A549 (cell line): Measurements from ENCODE around the gene GRIK4. TPM values are rescaled to one million over a fixed set of nuclear protein-coding genes. Genes with fewer than 3 reads are reported as not detected.

Experiments used
- ATAC-seq, 2 experiments: fragments of 200-7000 bp in 1 of 2; fragments of >200 bp in 1 of 2; cut with Nextera tagmentation in 1 of 2; cut with Tn5 transposase in 1 of 2; 3 replicates each; pipeline versions ENCODE4 v1.8.0 to v1.9.1; 2018 to 2020; ENCODE audit warnings: mild to moderate bottlenecking in 1 of 2, moderate library complexity in 1 of 2
- CTCF ChIA-PET: fragments of 300-600 bp; sonication (Branson Sonifier 250); formaldehyde crosslinking; extraction: SDS; loops from one replicate; lab custom pipeline; 2021; ENCODE audit warnings: antibody characterized with exemption, inconsistent platforms; lab: Yijun Ruan, JAX
- POLR2A ChIA-PET: fragments of 350-600 bp; formaldehyde crosslinking; extraction: SDS; loops from one replicate; lab custom pipeline; 2021; ENCODE audit warnings: antibody characterized with exemption, inconsistent platforms; lab: Yijun Ruan, JAX
- DNase-seq, 2 experiments: peaks; one replicate each; pipeline versions ENCODE4 v3.0.0 to v3.0.0-alpha.2; 2011 to 2016; ENCODE audit warnings: low read depth in 1 of 2, low spot score in 1 of 2
- FAIRE-seq: peaks from 2 replicates; lab custom pipeline; 2011; peaks lifted over from hg19 to GRCh38; lab: Jason Lieb, UNC
- H3K27ac ChIP-seq, 2 experiments: fragments of >200 bp; sonication (Bioruptor Twin); formaldehyde crosslinking; 3 replicates each; pipeline ENCODE4 v1.5.1; 2016 to 2017
- H3K4me1 ChIP-seq: fragments of >200 bp; sonication (Bioruptor Twin); formaldehyde crosslinking; 3 replicates; pipeline ENCODE4 v1.6.1; 2016
- H3K4me2 ChIP-seq: fragments of >200 bp; sonication (Bioruptor Twin); formaldehyde crosslinking; 3 replicates; pipeline ENCODE4 v1.6.1; 2016
- H3K4me3 ChIP-seq: fragments of >200 bp; sonication (Bioruptor Twin); formaldehyde crosslinking; 3 replicates; pipeline ENCODE4 v1.5.1; 2016
- H3K9me3 ChIP-seq: fragments of >200 bp; sonication (Bioruptor Twin); formaldehyde crosslinking; 3 replicates; pipeline ENCODE4 v1.6.1; 2016
- BHLHE40 ChIP-seq: IDR thresholded peaks from 2 replicates; pipeline ENCODE4 v1.6.1; 2012; ENCODE audit warnings: low read depth, low read length, inconsistent platforms
- CBX2 ChIP-seq: fragments of 200-600 bp; sonication (generic); IDR thresholded peaks from 2 replicates; pipeline ENCODE4 v1.6.1; 2016; ENCODE audit warnings: low read depth, mild to moderate bottlenecking, borderline replicate concordance
- CEBPB ChIP-seq, 2 experiments: fragments of >200 bp in 1 of 2; sonication (Bioruptor Twin) in 1 of 2; formaldehyde crosslinking in 1 of 2; IDR thresholded peaks; 2 replicates each; pipeline ENCODE4 v1.6.1; 2012 to 2016
- CHD2 ChIP-seq: fragments of 150-350 bp; IDR thresholded peaks from 2 replicates; pipeline ENCODE4 v1.6.1; 2014; ENCODE audit warnings: low read length; ENCODE audit not compliant: partially characterized antibody
- EHF ChIP-seq: fragments of 250-450 bp; sonication (Bioruptor Pico); IDR thresholded peaks from 2 replicates; pipeline ENCODE4 v1.5.0; 2020; ENCODE audit warnings: mild to moderate bottlenecking
- FOSB ChIP-seq: fragments of 250-450 bp; sonication (Bioruptor Pico); IDR thresholded peaks from 2 replicates; pipeline ENCODE4 v1.5.0; 2020; ENCODE audit warnings: mild to moderate bottlenecking, moderate library complexity
- FOSL2 ChIP-seq, 2 experiments: fragments of 450-650 bp in 1 of 2; fragments of >200 bp in 1 of 2; sonication (Bioruptor Twin) in 1 of 2; formaldehyde crosslinking; IDR thresholded peaks; 2 replicates each; pipeline versions ENCODE4 v1.5.0 to v1.6.1; 2016 to 2020; ENCODE audit warnings: mild to moderate bottlenecking in 1 of 2, moderate library complexity in 1 of 2
- FOXS1 ChIP-seq: fragments of 250-450 bp; sonication (Bioruptor Pico); IDR thresholded peaks from 2 replicates; pipeline ENCODE4 v1.5.0; 2020; ENCODE audit warnings: mild to moderate bottlenecking, moderate library complexity
- HDAC2 ChIP-seq: fragments of 200-600 bp; sonication (generic); IDR thresholded peaks from 2 replicates; pipeline ENCODE4 v1.6.1; 2016
- HES2 ChIP-seq: fragments of >200 bp; sonication (Bioruptor Twin); formaldehyde crosslinking; IDR thresholded peaks from 2 replicates; pipeline ENCODE4 v1.6.1; 2016
- HEYL ChIP-seq: fragments of 250-450 bp; sonication (Bioruptor Pico); IDR thresholded peaks from 2 replicates; pipeline ENCODE4 v1.8.0; 2021; ENCODE audit warnings: mild to moderate bottlenecking, moderate library complexity
- JUNB ChIP-seq: fragments of >200 bp; sonication (Bioruptor Twin); formaldehyde crosslinking; IDR thresholded peaks from 2 replicates; pipeline ENCODE4 v1.6.1; 2016
- KDM1A ChIP-seq: fragments of 200-600 bp; sonication (generic); IDR thresholded peaks from 2 replicates; pipeline ENCODE4 v1.6.1; 2016; ENCODE audit warnings: low read depth, mild to moderate bottlenecking
- KDM5A ChIP-seq: fragments of 200-600 bp; sonication (generic); IDR thresholded peaks from 2 replicates; pipeline ENCODE4 v1.6.1; 2016; ENCODE audit warnings: antibody characterized with exemption, mild to moderate bottlenecking
- MAFK ChIP-seq: fragments of 450-650 bp; IDR thresholded peaks from 2 replicates; pipeline ENCODE4 v1.6.1; 2014; ENCODE audit not compliant: partially characterized antibody
- MAX ChIP-seq: IDR thresholded peaks from 2 replicates; pipeline ENCODE4 v1.6.1; 2012
- NFE2L2 ChIP-seq: fragments of 150-350 bp; conservative IDR thresholded peaks from 2 replicates; pipeline ENCODE4 v1.6.1; 2014; ENCODE audit warnings: low read length
- NPAS2 ChIP-seq: fragments of 250-450 bp; sonication (Bioruptor Pico); IDR thresholded peaks from 2 replicates; pipeline ENCODE4 v1.8.0; 2022; ENCODE audit warnings: mild to moderate bottlenecking, moderate library complexity, borderline replicate concordance
- PBX3 ChIP-seq: IDR thresholded peaks from 2 replicates; pipeline ENCODE4 v1.6.1; 2012
- TFCP2L1 ChIP-seq: fragments of 250-450 bp; sonication (Bioruptor Pico); IDR thresholded peaks from 2 replicates; pipeline ENCODE4 v1.5.0; 2021; ENCODE audit warnings: mild to moderate bottlenecking
- TP53 ChIP-seq: fragments of 250-450 bp; sonication (Bioruptor Pico); IDR thresholded peaks from 2 replicates; pipeline ENCODE4 v1.5.0; 2021; ENCODE audit warnings: mild to moderate bottlenecking, moderate library complexity
- ZC3H11A ChIP-seq: fragments of 450-650 bp; IDR thresholded peaks from 2 replicates; pipeline ENCODE4 v1.6.1; 2014; ENCODE audit warnings: antibody characterized with exemption, mild to moderate bottlenecking
- ZNF302 ChIP-seq: fragments of 250-450 bp; sonication (Bioruptor Pico); IDR thresholded peaks from 2 replicates; pipeline ENCODE4 v1.9.0; 2021; ENCODE audit warnings: inconsistent platforms, mild to moderate bottlenecking, moderate library complexity
- ZSCAN20 ChIP-seq: fragments of 250-450 bp; sonication (Bioruptor Pico); IDR thresholded peaks from 2 replicates; pipeline ENCODE4 v1.8.0; 2022; ENCODE audit warnings: mild to moderate bottlenecking, moderate library complexity
- WGBS: methylation state at CpG from one replicate; pipeline ENCODE4 v1.1.6; 2017; ENCODE audit errors: missing lambda C conversion rate; 5-methylcytosine and 5-hydroxymethylcytosine counted together
- polyA plus RNA-seq, 4 experiments: library from polyadenylated mRNA; depleted of rRNA in 3 of 4; stranded (reverse); fragments of >200 nt; fragmentation: RNase III in 1 of 4; extraction: RNeasy Plus Mini Kit Qiagen cat#74134 plus additional on column Dnase treatment in 1 of 4; gene quantifications; 2 replicates in 3 of 4; 3 replicates in 1 of 4; pipeline ENCODE4 v1.2.3, GENCODE V29; 2011 to 2017

The GRIK4 gene
- polyA plus RNA-seq, 2 of the 4 experiments (the other 2 are of a cell fraction) = 0.01 TPM; not detected in 1

GRCh38 chr11:120807414-120808150 lies 296.0 kb downstream of the GRIK4 start:
- peaks cover 23% of the 10 kb centered on the region for H3K4me1 ChIP-seq
- H3K27ac ChIP-seq = peak overlapping the region; percentile 20 to 72; a peak in 4 of 6 replicates
- POLR2A ChIA-PET = no interaction called here
- H3K4me2 ChIP-seq = peak overlapping the region; percentile 57
- FAIRE-seq = no peak
- CTCF ChIA-PET = no interaction called here
- TF ChIP-seq FOSL2 (IDR thresholded peaks at IDR 0.05) (peak; percentile 32; the same call in 1 of the 2 replicates), FOSL2 (CRISPR knock-in tag; IDR thresholded peaks at IDR 0.05) (peak; percentile 87), MAX (0 out of 2 replicates have a peak, but pooled peaks have one; percentile 31), HES2 (no peak), NPAS2 (CRISPR knock-in tag) (no peak), FOSB (no peak), NFE2L2 (peak; percentile 84), MAFK (peak; percentile 96)
- peak; percentile 71 to 78 for DNase-seq
- WGBS = 30% methylated on average over 10 of the region's 13 CpGs
- ATAC-seq = peak; percentile 86 to 90
- H3K9me3 ChIP-seq = no peaks in the 10 kb centered on the region
- no peak overlapping the region for H3K4me3 ChIP-seq

- 0 out of 2 replicates have a peak, but pooled peaks have one; percentile 24 for TF ChIP-seq MAX
- peak in 1 of 2 experiments; percentile 60; a peak in 2 of 4 replicates for TF ChIP-seq CEBPB (IDR thresholded peaks at IDR 0.05)
- no peak for TF ChIP-seq PBX3
- no peak for TF ChIP-seq ZC3H11A
- TF ChIP-seq MAFK = no peak
- no peak for TF ChIP-seq ZSCAN20 (CRISPR knock-in tag)
- TF ChIP-seq BHLHE40 = no peak
- TF ChIP-seq EHF (CRISPR knock-in tag) = no peak
- no peak for TF ChIP-seq KDM1A
- no peak for TF ChIP-seq CHD2
- no peak for TF ChIP-seq JUNB
- Histone ChIP-seq H3K4me1 (peaks cover 23% of the 10 kb centered on the region), H3K4me3 (no peak overlapping the region), H3K4me2 (peak overlapping the region; percentile 32; the same call in 2 of the 3 replicates), H3K27ac (peak overlapping the region in 1 of 2 experiments; percentile 69; a peak in 2 of 6 replicates), H3K9me3 (no peaks in the 10 kb centered on the region)
- DNase-seq (peak in 1 of 2 experiments; percentile 48), ATAC-seq (peak; percentile 55 to 82; a peak in 5 of 6 replicates), FAIRE-seq (no peak)
- ChIA-PET POLR2A (no interaction called here), CTCF (no interaction called here)
- WGBS = 13% methylated on average over 4 of the region's 5 CpGs
Measured at GRCh38 chr11:120808616-120809050, 297.1 kb downstream of the GRIK4 start.

- no peak overlapping the region for H3K4me2 ChIP-seq
- 93% methylated on average over 2 of the region's 2 CpGs for WGBS
- TF ChIP-seq NFE2L2 (no peak), TP53 (CRISPR knock-in tag) (no peak), ZNF302 (CRISPR knock-in tag) (no peak), CBX2 (no peak), HDAC2 (no peak), MAX (no peak), KDM5A (no peak), HEYL (CRISPR knock-in tag) (no peak), FOSL2 (IDR thresholded peaks at IDR 0.05) (no peak), FOSL2 (CRISPR knock-in tag; IDR thresholded peaks at IDR 0.05) (no peak), PBX3 (no peak), FOXS1 (CRISPR knock-in tag) (no peak), TFCP2L1 (CRISPR knock-in tag) (no peak)
- TF ChIP-seq, all 56 proteins: peak for 0
- H3K4me1 ChIP-seq = peaks cover 23% of the 10 kb centered on the region
- POLR2A ChIA-PET = no interaction called here
- H3K4me3 ChIP-seq = no peak overlapping the region
- H3K9me3 ChIP-seq = no peaks in the 10 kb centered on the region
- ATAC-seq = no peak
- DNase-seq = no peak
- no peak for FAIRE-seq
- CTCF ChIA-PET = interaction anchor here (1.0 kb wide), 1 partner anchor 11 kb away, joined by 3 read pairs; no protein-coding TSS in a partner anchor
- no peak overlapping the region for H3K27ac ChIP-seq
Measured at GRCh38 chr11:120810251-120810650, 298.7 kb downstream of the GRIK4 start.
